K562 (cell line): ENCODE data around the gene TTC16. TPM values are rescaled to one million over a fixed set of nuclear protein-coding genes. Genes with fewer than 3 reads are reported as not detected.

Experiments
- ATAC-seq: fragments of 200-7000 bp; cut with Tn5 transposase; 3 replicates; pipeline ENCODE4 v1.9.1; 2020; ENCODE audit warnings: moderate library complexity
- BruUV-seq: library from RNA; stranded (reverse); fragments of 400-500 nt; replicated peaks from 2 replicates; lab custom pipeline; 2021; lab: Mats Ljungman, UMichigan
- CTCF ChIA-PET: fragments of 300-600 bp; formaldehyde crosslinking; extraction: SDS; loops from one replicate; lab custom pipeline; 2021; ENCODE audit warnings: low intra/inter-chr PET ratio; lab: Yijun Ruan, JAX
- POLR2A ChIA-PET: fragments of 300-600, 350-650 bp; sonication (Branson Sonifier 250); formaldehyde crosslinking; extraction: SDS; loops from one replicate; lab custom pipeline; 2021; ENCODE audit warnings: antibody characterized with exemption, inconsistent platforms; lab: Yijun Ruan, JAX
- DNase-seq, 4 experiments: peaks; one replicate each; pipeline versions ENCODE4 v3.0.0 to v3.0.0-alpha.2; 2011 to 2018; ENCODE audit warnings: low spot score in 3 of 4, mixed read lengths in 3 of 4; ENCODE audit errors: extremely low read depth in 1 of 4
- FAIRE-seq: peaks from 2 replicates; lab custom pipeline; 2011; peaks lifted over from hg19 to GRCh38; lab: Jason Lieb, UNC
- H2AFZ ChIP-seq: 2 replicates; pipeline ENCODE4 v1.6.0; 2011; ENCODE audit warnings: low read depth, low read length, control low read depth, inconsistent platforms
- H3K27ac ChIP-seq: fragments of 200-600 bp; 3 replicates; pipeline ENCODE4 v1.8.0; 2011; ENCODE audit warnings: low read depth, mild to moderate bottlenecking, control low read depth, inconsistent platforms, low read length, moderate library complexity, mixed read lengths; ENCODE audit errors: extremely low read depth
- H3K27me3 ChIP-seq, 2 experiments: fragments of 300-600 bp in 1 of 2; 2 replicates in 1 of 2; 3 replicates in 1 of 2; pipeline versions ENCODE4 v1.6.0 to v1.8.0; 2011; ENCODE audit warnings: inconsistent platforms in 2 of 2, low read length in 2 of 2, mild to moderate bottlenecking in 1 of 2, mixed read lengths in 1 of 2, moderate library complexity in 1 of 2; ENCODE audit not compliant: control insufficient read depth in 2 of 2, insufficient read depth in 2 of 2
- H3K36me3 ChIP-seq: fragments of 300-600 bp; 3 replicates; pipeline ENCODE4 v1.8.0; 2011; ENCODE audit warnings: mild to moderate bottlenecking, low read length, inconsistent platforms; ENCODE audit not compliant: control insufficient read depth, insufficient read depth
- H3K4me1 ChIP-seq, 2 experiments: fragments of 200-600 bp in 1 of 2; replicated peaks in 1 of 2; 2 replicates in 1 of 2; 3 replicates in 1 of 2; pipeline versions ENCODE4 v1.5.1 to v1.8.0; 2011; ENCODE audit warnings: inconsistent platforms in 2 of 2, low read length in 2 of 2, mild to moderate bottlenecking in 1 of 2, mixed read lengths in 1 of 2, moderate library complexity in 1 of 2; ENCODE audit not compliant: control insufficient read depth in 2 of 2, insufficient read depth in 2 of 2
- H3K4me2 ChIP-seq: 2 replicates; pipeline ENCODE4 v1.6.1; 2011; ENCODE audit warnings: low read length, control low read depth, inconsistent platforms, mixed read lengths; ENCODE audit not compliant: insufficient read depth
- H3K4me3 ChIP-seq: fragments of 200-600 bp; sonication (generic), shearing (Covaris generic); 2 replicates; pipeline ENCODE4 v1.5.1; 2016; ENCODE audit warnings: control low read depth, inconsistent platforms
- H3K79me2 ChIP-seq: fragments of 200-600 bp; 3 replicates; pipeline ENCODE4 v1.8.0; 2011; ENCODE audit warnings: low read length, inconsistent platforms; ENCODE audit not compliant: control insufficient read depth, insufficient read depth
- H3K9ac ChIP-seq, 2 experiments: 2 replicates each; pipeline versions ENCODE4 v1.6.0 to v1.6.1; 2011; ENCODE audit warnings: low read depth in 2 of 2, low read length in 2 of 2, control low read depth in 1 of 2, inconsistent platforms in 1 of 2, mild to moderate bottlenecking in 1 of 2, mixed read lengths in 1 of 2; ENCODE audit not compliant: insufficient read depth in 1 of 2
- H3K9me1 ChIP-seq: one replicate; pipeline ENCODE4 v1.6.0; 2011; ENCODE audit warnings: inconsistent platforms, mild to moderate bottlenecking, low read length, moderate library complexity; ENCODE audit not compliant: control insufficient read depth, insufficient read depth
- H3K9me3 ChIP-seq: replicated peaks from 2 replicates; pipeline ENCODE4 v1.5.1; 2011; ENCODE audit warnings: low read depth, low read length, inconsistent platforms; ENCODE audit not compliant: control insufficient read depth, insufficient read depth
- H4K20me1 ChIP-seq: replicated peaks from 2 replicates; pipeline ENCODE4 v1.6.1; 2011; ENCODE audit warnings: low read length, inconsistent platforms, mixed read lengths; ENCODE audit not compliant: control insufficient read depth, insufficient read depth
- BDP1 ChIP-seq: IDR thresholded peaks from 3 replicates; pipeline ENCODE4 v1.6.1; 2011; ENCODE audit not compliant: insufficient read length, insufficient read depth
- HNRNPK ChIP-seq: fragments of 200-400 bp; formaldehyde crosslinking; IDR thresholded peaks from one replicate; pipeline ENCODE4 v1.6.1; 2018; ENCODE audit warnings: mild to moderate bottlenecking, low read depth, low read length; ENCODE audit not compliant: poor library complexity, severe bottlenecking
- MAZ ChIP-seq, 2 experiments: fragments of 450-650 bp in 1 of 2; sonication (generic) in 1 of 2; formaldehyde crosslinking; IDR thresholded peaks in 1 of 2; conservative IDR thresholded peaks in 1 of 2; 2 replicates each; pipeline versions ENCODE4 v1.4.0 to v1.5.0; 2020; ENCODE audit warnings: mild to moderate bottlenecking in 1 of 2, missing genetic modification reagents in 1 of 2
- MCM7 ChIP-seq, 2 experiments: fragments of 450-650 bp; IDR thresholded peaks; 2 replicates each; pipeline ENCODE4 v1.6.1; 2016 to 2018
- MED1 ChIP-seq: sonication (generic); formaldehyde crosslinking; IDR thresholded peaks from 2 replicates; pipeline ENCODE4 v1.8.1; 2023; ENCODE audit warnings: missing genetic modification reagents, borderline replicate concordance
- NR4A1 ChIP-seq, 2 experiments: fragments of 250-450 bp in 1 of 2; fragments of 450-650 bp in 1 of 2; sonication (Bioruptor Pico) in 1 of 2; IDR thresholded peaks; 2 replicates each; pipeline versions ENCODE4 v1.4.0 to v1.6.1; 2016 to 2020; ENCODE audit warnings: mild to moderate bottlenecking in 2 of 2, missing compliant biosample characterization in 1 of 2, missing genetic modification characterization in 1 of 2, moderate library complexity in 1 of 2
- PCBP1 ChIP-seq: fragments of 200-400 bp; formaldehyde crosslinking; IDR thresholded peaks from 2 replicates; pipeline ENCODE4 v1.6.1; 2018; ENCODE audit warnings: mild to moderate bottlenecking, low read depth, low read length; ENCODE audit not compliant: poor library complexity, severe bottlenecking
- SAP30 ChIP-seq: fragments of 200-600 bp; sonication (generic); IDR thresholded peaks from 2 replicates; pipeline ENCODE4 v1.6.1; 2012; ENCODE audit warnings: borderline replicate concordance, low read depth, mild to moderate bottlenecking, moderate library complexity, low read length, control low read depth, inconsistent platforms; ENCODE audit not compliant: insufficient read depth, poor library complexity, severe bottlenecking
- TEAD1 ChIP-seq, 2 experiments: fragments of 450-650 bp in 1 of 2; sonication (generic) in 1 of 2; formaldehyde crosslinking; IDR thresholded peaks; 2 replicates each; pipeline versions ENCODE4 v1.4.0 to v1.8.0; 2020 to 2022; ENCODE audit warnings: mild to moderate bottlenecking in 2 of 2, missing genetic modification reagents in 1 of 2
- TRIM25 ChIP-seq: fragments of 450-650 bp; IDR thresholded peaks from 2 replicates; pipeline ENCODE4 v1.7.0; 2016; ENCODE audit warnings: borderline replicate concordance
- XRCC5 ChIP-seq: fragments of 200-400 bp; formaldehyde crosslinking; IDR thresholded peaks from 2 replicates; pipeline ENCODE4 v1.6.1; 2017; ENCODE audit warnings: low read depth, mild to moderate bottlenecking, low read length
- ZNF197 ChIP-seq: fragments of 200-800 bp; sonication (Bioruptor generic); IDR thresholded peaks from 2 replicates; pipeline ENCODE4 v1.6.1; 2016; ENCODE audit warnings: low read depth, missing genetic modification characterization, missing compliant biosample characterization
- ZNF316 ChIP-seq: fragments of 450-650 bp; IDR thresholded peaks from 2 replicates; pipeline ENCODE4 v1.6.1; 2016
- WGBS: fragments of 100-300 bp; shearing (Covaris generic); methylation state at CpG from one replicate; pipeline ENCODE4 v1.1.6; 2016; ENCODE audit warnings: low coverage, mixed read lengths; ENCODE audit not compliant: insufficient coverage; ENCODE audit errors: missing lambda C conversion rate; 5-methylcytosine and 5-hydroxymethylcytosine counted together
- in situ Hi-C: fragments of 300-500 bp; cut with MboI; formaldehyde crosslinking; loops from 4 replicates; pipeline ENCODE4 v1.15.0; 2018; ENCODE audit warnings: inconsistent platforms, mixed read lengths
- intact Hi-C: fragments of 100-400 bp; cut with micrococcal nuclease; formaldehyde crosslinking; loops from 2 replicates; pipeline ENCODE4 v1.14.2; 2022
- polyA plus RNA-seq, 8 experiments: library from polyadenylated mRNA; depleted of rRNA in 4 of 8; stranded (reverse) in 5 of 8; unstranded in 3 of 8; fragments of >200 nt; fragmentation: Nextera tagmentation in 2 of 8; fragmentation: Illumina TruSeq in 1 of 8; extraction: Ambion mirVana in 2 of 8; extraction: Trizol in 1 of 8; gene quantifications; 2 replicates each; pipeline versions ENCODE4 v1.2.1 to v1.2.3, GENCODE V29; 2011 to 2014; ENCODE audit warnings: inconsistent platforms in 1 of 8, missing spikeins in 1 of 8
- total RNA-seq, 7 experiments: library from RNA; depleted of rRNA in 6 of 7; stranded (reverse); fragments of >200 nt in 6 of 7; fragmentation: Illumina TruSeq in 2 of 7; extraction: Trizol in 2 of 7; gene quantifications; 2 replicates each; pipeline versions ENCODE4 v1.2.1 to v1.2.3, GENCODE V29; 2011 to 2021; ENCODE audit warnings: low replicate concordance in 1 of 7
- TF ChIP-seq, protein P1 (sequence below): sonication (generic); formaldehyde crosslinking; IDR thresholded peaks from 2 replicates; pipeline ENCODE4 v1.8.0; 2022; ENCODE audit warnings: missing genetic modification reagents, mild to moderate bottlenecking, moderate library complexity, borderline replicate concordance
- TF ChIP-seq, protein P2 (sequence below): fragments of 250-450 bp; sonication (Bioruptor Pico); IDR thresholded peaks from 2 replicates; pipeline ENCODE4 v1.9.0; 2021; ENCODE audit warnings: mild to moderate bottlenecking, inconsistent platforms

The TTC16 gene
- total and polyA plus RNA-seq, 9 of the 15 experiments (the other 6 are each of a cell fraction or from before 2014, with no cell fraction given): 0.11 TPM; not detected in 8

DNA sequence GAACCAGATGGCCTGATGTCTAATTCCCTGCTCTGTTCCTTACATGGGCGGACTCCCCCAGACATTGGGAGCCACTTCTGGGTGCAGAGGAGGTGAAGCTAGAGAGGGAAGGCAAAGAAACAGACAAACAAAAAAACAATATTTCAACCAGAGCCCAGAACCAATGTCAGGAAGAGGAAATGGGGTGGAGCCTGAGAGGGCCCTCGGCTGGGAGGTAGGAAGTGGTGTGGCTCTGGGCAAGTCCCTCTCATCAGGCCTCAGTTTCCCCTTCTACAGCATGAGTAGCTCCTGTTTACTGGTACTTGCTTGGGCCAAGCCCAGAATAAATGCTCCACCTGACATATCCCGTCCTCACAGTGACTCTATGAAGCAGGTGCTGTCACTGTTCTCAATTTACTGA lies 51.5 kb downstream of the TTC16 start (continued):
- TF ChIP-seq BDP1: no peak
- TF ChIP-seq MAZ (CRISPR knock-in tag; conservative IDR thresholded peaks at IDR 0.05 in 1 of 2, IDR thresholded peaks at IDR 0.05 in 1 of 2): no peak
- TF ChIP-seq, protein P1, sequence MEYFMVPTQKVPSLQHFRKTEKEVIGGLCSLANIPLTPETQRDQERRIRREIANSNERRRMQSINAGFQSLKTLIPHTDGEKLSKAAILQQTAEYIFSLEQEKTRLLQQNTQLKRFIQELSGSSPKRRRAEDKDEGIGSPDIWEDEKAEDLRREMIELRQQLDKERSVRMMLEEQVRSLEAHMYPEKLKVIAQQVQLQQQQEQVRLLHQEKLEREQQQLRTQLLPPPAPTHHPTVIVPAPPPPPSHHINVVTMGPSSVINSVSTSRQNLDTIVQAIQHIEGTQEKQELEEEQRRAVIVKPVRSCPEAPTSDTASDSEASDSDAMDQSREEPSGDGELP (CRISPR knock-in tag): no peak
- TF ChIP-seq ZNF316: no peak
- TF ChIP-seq SAP30: no peak

DNA sequence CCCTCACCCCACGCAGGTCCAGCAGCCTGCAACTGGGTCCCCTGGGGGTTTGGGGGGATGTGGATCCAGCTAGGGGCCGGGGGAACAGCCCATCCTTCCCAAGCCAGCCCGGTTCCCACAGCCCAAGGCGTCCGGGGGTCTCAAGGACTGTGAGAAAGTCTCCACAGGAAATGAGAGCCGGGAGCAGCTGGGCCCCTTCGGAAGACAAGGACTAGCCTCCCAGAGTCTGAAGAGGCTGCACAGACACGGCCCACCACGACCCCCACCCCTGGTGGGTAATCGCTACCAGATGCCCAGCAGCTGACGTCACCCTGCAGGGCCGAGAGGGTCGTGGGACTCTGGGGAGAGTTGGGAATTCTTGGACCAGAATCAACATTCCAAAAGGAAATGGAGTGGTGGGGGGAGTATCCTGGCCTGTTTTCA lies 52.0 kb downstream of the TTC16 start:
- Histone ChIP-seq H3K4me2 (no peak overlapping the region), H3K9me1 (no peaks in the 10 kb centered on the region), H3K4me1 (peaks cover 19 to 33% of the 10 kb centered on the region in 2 experiments), H4K20me1 (no peaks in the 10 kb centered on the region), H3K27me3 (no peaks in the 10 kb centered on the region), H3K27ac (no peak overlapping the region), H3K9ac (peak overlapping the region in 1 of 2 experiments; percentile 51; a peak in 1 of 4 replicates), H3K79me2 (no peaks in the 10 kb centered on the region), H3K9me3 (no peaks in the 10 kb centered on the region), H2AFZ (no peak overlapping the region), H3K4me3 (no peak overlapping the region), H3K36me3 (no peaks in the 10 kb centered on the region)
- POLR2A ChIA-PET: interaction anchor here (0.8 kb wide), 1 partner anchor 9 kb away, joined by 4 read pairs; no protein-coding TSS in a partner anchor
- BruUV-seq: no TSS peak
- no peak for DNase-seq
- WGBS: 49% methylated on average over 11 of the region's 13 CpGs
- CTCF ChIA-PET: no interaction called here
- no peak for FAIRE-seq
- intact Hi-C loops: no loop called here
- ATAC-seq: no peak
- in situ Hi-C loops: loop anchor here (25.0 kb wide), 1 partner anchor 594 kb away; the partner anchor contains the start of gene URM1
- TF ChIP-seq TEAD1 (CRISPR knock-in tag; IDR thresholded peaks at IDR 0.05) (no peak), HNRNPK (no peak), MCM7 (IDR thresholded peaks at IDR 0.05) (no peak), NR4A1 (CRISPR knock-in tag; IDR thresholded peaks at IDR 0.05) (no peak), NR4A1 (tag; IDR thresholded peaks at IDR 0.05) (no peak), TRIM25 (no peak), XRCC5 (no peak), MED1 (CRISPR knock-in tag) (no peak), ZNF197 (CRISPR knock-in tag) (no peak), PCBP1 (no peak)
- TF ChIP-seq, protein P2, sequence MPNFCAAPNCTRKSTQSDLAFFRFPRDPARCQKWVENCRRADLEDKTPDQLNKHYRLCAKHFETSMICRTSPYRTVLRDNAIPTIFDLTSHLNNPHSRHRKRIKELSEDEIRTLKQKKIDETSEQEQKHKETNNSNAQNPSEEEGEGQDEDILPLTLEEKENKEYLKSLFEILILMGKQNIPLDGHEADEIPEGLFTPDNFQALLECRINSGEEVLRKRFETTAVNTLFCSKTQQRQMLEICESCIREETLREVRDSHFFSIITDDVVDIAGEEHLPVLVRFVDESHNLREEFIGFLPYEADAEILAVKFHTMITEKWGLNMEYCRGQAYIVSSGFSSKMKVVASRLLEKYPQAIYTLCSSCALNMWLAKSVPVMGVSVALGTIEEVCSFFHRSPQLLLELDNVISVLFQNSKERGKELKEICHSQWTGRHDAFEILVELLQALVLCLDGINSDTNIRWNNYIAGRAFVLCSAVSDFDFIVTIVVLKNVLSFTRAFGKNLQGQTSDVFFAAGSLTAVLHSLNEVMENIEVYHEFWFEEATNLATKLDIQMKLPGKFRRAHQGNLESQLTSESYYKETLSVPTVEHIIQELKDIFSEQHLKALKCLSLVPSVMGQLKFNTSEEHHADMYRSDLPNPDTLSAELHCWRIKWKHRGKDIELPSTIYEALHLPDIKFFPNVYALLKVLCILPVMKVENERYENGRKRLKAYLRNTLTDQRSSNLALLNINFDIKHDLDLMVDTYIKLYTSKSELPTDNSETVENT: no peak
